ENCODE results near the gene XYLT2.
"Not testable (repeated sequence)": the region's sequence is repeated elsewhere in the genome, so short reads cannot be mapped to it uniquely, and the experiment has no call there.

XYLT2 gene

GRCh38 chr17:50319306-50320004 lies 26.5 kb upstream of the XYLT2 start:
- DNase-seq (ENCODE audit: low read depth in 2 of 2), result no peak

- no peak for DNase-seq (ENCODE audit: low read depth in 2 of 2)
Observed at GRCh38 chr17:50322271-50322670, 23.7 kb upstream of the XYLT2 start.

- no peak for DNase-seq (ENCODE audit: low read depth in 2 of 2)
Observed at GRCh38 chr17:50323060-50323459, 22.9 kb upstream of the XYLT2 start.

GRCh38 chr17:50325906-50326305 lies 20.0 kb upstream of the XYLT2 start:
- DNase-seq (ENCODE audit: low read depth in 2 of 2), result no peak

- no peak for DNase-seq (ENCODE audit: low read depth in 2 of 2)
Observed at GRCh38 chr17:50326831-50327364, 19.0 kb upstream of the XYLT2 start.

GRCh38 chr17:50328363-50329325 lies 17.3 kb upstream of the XYLT2 start:
- DNase-seq (ENCODE audit: low read depth in 2 of 2), result no peak

GRCh38 chr17:50329716-50330115 lies 16.2 kb upstream of the XYLT2 start:
- no peak for DNase-seq (ENCODE audit: low read depth in 2 of 2)

- no peak for DNase-seq (ENCODE audit: low read depth in 2 of 2)
Observed at GRCh38 chr17:50330151-50330775, 15.7 kb upstream of the XYLT2 start.

GRCh38 chr17:50331085-50331791 lies 14.7 kb upstream of the XYLT2 start:
- DNase-seq (ENCODE audit: low read depth in 2 of 2), result no peak

GRCh38 chr17:50332196-50332595 lies 13.7 kb upstream of the XYLT2 start:
- no peak for DNase-seq (ENCODE audit: low read depth in 2 of 2)

GRCh38 chr17:50333291-50334057 lies 12.5 kb upstream of the XYLT2 start:
- not testable (repeated sequence) for DNase-seq (ENCODE audit: low read depth in 2 of 2)

GRCh38 chr17:50337956-50338355 lies 8.0 kb upstream of the XYLT2 start:
- no peak for DNase-seq (ENCODE audit: low read depth in 2 of 2)

- DNase-seq (ENCODE audit: low read depth in 2 of 2), result no peak
Observed at GRCh38 chr17:50338645-50339044, 7.3 kb upstream of the XYLT2 start.

- no peak for DNase-seq (ENCODE audit: low read depth in 2 of 2)
Observed at GRCh38 chr17:50339381-50339780, 6.5 kb upstream of the XYLT2 start.

- no peak for DNase-seq (ENCODE audit: low read depth in 2 of 2)
Observed at GRCh38 chr17:50344731-50345365, 1.1 kb upstream of the XYLT2 start.

GRCh38 chr17:50346313-50347116 lies 589 bp downstream of the XYLT2 start:
- DNase-seq (ENCODE audit: low read depth in 2 of 2), result peak; percentile 15 to 48

- DNase-seq (ENCODE audit: low read depth in 2 of 2), result no peak
Observed at GRCh38 chr17:50347117-50347893, 1.4 kb downstream of the XYLT2 start.

GRCh38 chr17:50347894-50348291 lies 2.0 kb downstream of the XYLT2 start:
- DNase-seq (ENCODE audit: low read depth in 2 of 2), result no peak

Data from activated CD4-positive, alpha-beta T cell treated with anti-CD3 and anti-CD28 coated beads for 24 hours (primary cell).